ENCODE data around the gene CA4. TPM values are rescaled to one million over a fixed set of nuclear protein-coding genes. Genes with fewer than 3 reads are reported as not detected.

Gene CA4
- total RNA-seq, 6 experiments from 2014 or later: 0.33 to 0.37 (median 0.35) TPM; not detected in 3

Other genes with a start within 250 kb of the CA4 start
- gene RNFT1, start 185.2 kb upstream of the CA4 start, total RNA-seq: 10 to 100 TPM; 18.3 to 30.6 (median 21.6) TPM
- gene HEATR6, start 71.1 kb upstream of the CA4 start, total RNA-seq: 1 to 10 TPM; 3.6 to 7.3 (median 6.3) TPM
- gene USP32, start 242.2 kb downstream of the CA4 start, total RNA-seq: 10 to 100 TPM; 24.8 to 44.2 (median 33.5) TPM

Measured in right lobe of liver (tissue), 5 donors.